HepG2 (cell line): ENCODE data around the gene PRICKLE2. TPM values are rescaled to one million over a fixed set of nuclear protein-coding genes. Genes with fewer than 3 reads are reported as not detected.

ENCODE experiments used
- ATAC-seq: fragments of 200-7000 bp; cut with Tn5 transposase; 3 replicates; pipeline ENCODE4 v1.9.1; 2020; ENCODE audit warnings: mild to moderate bottlenecking, moderate library complexity
- BruUV-seq: library from RNA; stranded (reverse); fragments of 400-500 nt; replicated peaks from 2 replicates; lab custom pipeline; 2021; lab: Mats Ljungman, UMichigan
- CTCF ChIA-PET: fragments of 300-600 bp; formaldehyde crosslinking; extraction: SDS; loops from one replicate; lab custom pipeline; 2021; ENCODE audit warnings: low total read pairs, inconsistent platforms, low intra/inter-chr PET ratio; lab: Yijun Ruan, JAX
- POLR2A ChIA-PET: fragments of 350-600 bp; sonication (Branson Sonifier 250); formaldehyde crosslinking; loops from one replicate; lab custom pipeline; 2020; ENCODE audit warnings: antibody characterized with exemption, inconsistent platforms; lab: Yijun Ruan, JAX
- DNase-seq: peaks from one replicate; pipeline ENCODE4 v3.0.0-alpha.2; 2015; ENCODE audit warnings: low spot score
- FAIRE-seq: peaks from 3 replicates; lab custom pipeline; 2011; peaks lifted over from hg19 to GRCh38; lab: Jason Lieb, UNC
- H2AFZ ChIP-seq: one replicate; pipeline ENCODE4 v1.6.1; 2011; ENCODE audit warnings: low read length, inconsistent platforms
- H3K27ac ChIP-seq: fragments of 300-600 bp; 3 replicates; pipeline ENCODE4 v1.8.0; 2011; ENCODE audit warnings: mixed run types, mild to moderate bottlenecking, mixed read lengths, low read length, inconsistent platforms; ENCODE audit not compliant: insufficient read depth; ENCODE audit errors: extremely low read length
- H3K27me3 ChIP-seq, 2 experiments: fragments of 200-600 bp in 1 of 2; 2 replicates in 1 of 2; 3 replicates in 1 of 2; pipeline versions ENCODE4 v1.6.0 to v1.8.0; 2011; ENCODE audit warnings: low read length in 2 of 2, mild to moderate bottlenecking in 2 of 2, moderate library complexity in 2 of 2, inconsistent platforms in 1 of 2; ENCODE audit not compliant: insufficient read depth in 2 of 2, control insufficient read depth in 1 of 2
- H3K36me3 ChIP-seq, 2 experiments: fragments of 200-600 bp in 1 of 2; replicated peaks in 1 of 2; 2 replicates in 1 of 2; 3 replicates in 1 of 2; pipeline versions ENCODE4 v1.5.1 to v1.8.0; 2011; ENCODE audit warnings: low read length in 2 of 2, inconsistent platforms in 1 of 2; ENCODE audit not compliant: insufficient read depth in 2 of 2, control insufficient read depth in 1 of 2
- H3K4me1 ChIP-seq: 2 replicates; pipeline ENCODE4 v1.5.1; 2012; ENCODE audit warnings: low read length, inconsistent platforms; ENCODE audit not compliant: insufficient read depth
- H3K4me2 ChIP-seq: 2 replicates; pipeline ENCODE4 v1.6.0; 2011; ENCODE audit warnings: low read depth, low read length, inconsistent platforms
- H3K4me3 ChIP-seq, 3 experiments: fragments of 200-600 bp in 1 of 3; sonication (generic), shearing (Covaris generic) in 1 of 3; replicated peaks in 1 of 3; 2 replicates each; pipeline ENCODE4 v1.5.1; 2011 to 2016; ENCODE audit warnings: low read length in 3 of 3, inconsistent platforms in 2 of 3, low read depth in 2 of 3, mild to moderate bottlenecking in 2 of 3, control low read depth in 1 of 3, mixed read lengths in 1 of 3; ENCODE audit not compliant: insufficient read depth in 1 of 3
- H3K79me2 ChIP-seq: one replicate; pipeline ENCODE4 v1.6.1; 2011; ENCODE audit warnings: low read length, inconsistent platforms; ENCODE audit not compliant: insufficient read depth
- H3K9ac ChIP-seq: 2 replicates; pipeline ENCODE4 v1.6.0; 2011; ENCODE audit warnings: mild to moderate bottlenecking, low read depth, low read length, inconsistent platforms; ENCODE audit not compliant: insufficient read depth
- H3K9me3 ChIP-seq: 2 replicates; pipeline ENCODE4 v1.5.1; 2012; ENCODE audit warnings: mild to moderate bottlenecking, low read length
- H4K20me1 ChIP-seq: 2 replicates; pipeline ENCODE4 v1.6.0; 2011; ENCODE audit warnings: inconsistent platforms, mild to moderate bottlenecking, low read length, moderate library complexity; ENCODE audit not compliant: insufficient read depth
- ZNF746 ChIP-seq: sonication (generic); formaldehyde crosslinking; IDR thresholded peaks from 2 replicates; pipeline ENCODE4 v1.8.0; 2022; ENCODE audit warnings: mild to moderate bottlenecking, missing genetic modification reagents
- WGBS: methylation state at CpG from one replicate; pipeline ENCODE4 v1.1.6; 2017; ENCODE audit warnings: low lambda C conversion rate; 5-methylcytosine and 5-hydroxymethylcytosine counted together
- in situ Hi-C: cut with HindIII; loops from 2 replicates; pipeline ENCODE4 v1.10.0; 2017; ENCODE audit warnings: low pct_unique_long_range_greater_than_20kb; ENCODE audit not compliant: extremely low pct_ligation_motif_present
- intact Hi-C: fragments of 100-400 bp; cut with micrococcal nuclease; formaldehyde crosslinking; loops from one replicate; pipeline ENCODE4 v1.10.0; 2022; ENCODE audit not compliant: unreplicated experiment
- polyA plus RNA-seq, 8 experiments: library from polyadenylated mRNA; depleted of rRNA in 3 of 8; stranded (reverse) in 7 of 8; unstranded in 1 of 8; fragments of >200 nt; fragmentation: Illumina TruSeq in 4 of 8; extraction: Trizol in 4 of 8; gene quantifications; 2 replicates each; pipeline versions ENCODE4 v1.2.1 to v1.2.3, GENCODE V29; 2011 to 2016; ENCODE audit warnings: low read depth in 4 of 8, missing spikeins in 1 of 8, mixed read lengths in 1 of 8; ENCODE audit not compliant: insufficient read depth in 1 of 8
- total RNA-seq, 5 experiments: library from RNA; depleted of rRNA; stranded (reverse); fragments of >200 nt; fragmentation: Illumina TruSeq; extraction: Trizol; gene quantifications; 2 replicates each; pipeline ENCODE4 v1.2.3, GENCODE V29; 2016; ENCODE audit warnings: low read depth in 1 of 5
- TF ChIP-seq, protein P1 (sequence below): sonication (generic); formaldehyde crosslinking; IDR thresholded peaks from one replicate; pipeline ENCODE4 v1.5.1; 2020; ENCODE audit warnings: mild to moderate bottlenecking, missing genetic modification reagents; ENCODE audit errors: not compliant biosample characterization

Gene PRICKLE2
- total and polyA plus RNA-seq, 2 of the 13 experiments (the other 11 are each of a cell fraction or from before 2014, with no cell fraction given) = 0.01 to 0.07 TPM

- FAIRE-seq (no peak), DNase-seq (no peak), ATAC-seq (no peak)
- ChIA-PET POLR2A (no interaction called here), CTCF (no interaction called here)
- H3K9me3 ChIP-seq = no peaks in the 10 kb centered on the region
- H3K4me1 ChIP-seq = no peaks in the 10 kb centered on the region
- no peak for TF ChIP-seq ZNF746 (CRISPR knock-in tag)
- TF ChIP-seq, protein P1, sequence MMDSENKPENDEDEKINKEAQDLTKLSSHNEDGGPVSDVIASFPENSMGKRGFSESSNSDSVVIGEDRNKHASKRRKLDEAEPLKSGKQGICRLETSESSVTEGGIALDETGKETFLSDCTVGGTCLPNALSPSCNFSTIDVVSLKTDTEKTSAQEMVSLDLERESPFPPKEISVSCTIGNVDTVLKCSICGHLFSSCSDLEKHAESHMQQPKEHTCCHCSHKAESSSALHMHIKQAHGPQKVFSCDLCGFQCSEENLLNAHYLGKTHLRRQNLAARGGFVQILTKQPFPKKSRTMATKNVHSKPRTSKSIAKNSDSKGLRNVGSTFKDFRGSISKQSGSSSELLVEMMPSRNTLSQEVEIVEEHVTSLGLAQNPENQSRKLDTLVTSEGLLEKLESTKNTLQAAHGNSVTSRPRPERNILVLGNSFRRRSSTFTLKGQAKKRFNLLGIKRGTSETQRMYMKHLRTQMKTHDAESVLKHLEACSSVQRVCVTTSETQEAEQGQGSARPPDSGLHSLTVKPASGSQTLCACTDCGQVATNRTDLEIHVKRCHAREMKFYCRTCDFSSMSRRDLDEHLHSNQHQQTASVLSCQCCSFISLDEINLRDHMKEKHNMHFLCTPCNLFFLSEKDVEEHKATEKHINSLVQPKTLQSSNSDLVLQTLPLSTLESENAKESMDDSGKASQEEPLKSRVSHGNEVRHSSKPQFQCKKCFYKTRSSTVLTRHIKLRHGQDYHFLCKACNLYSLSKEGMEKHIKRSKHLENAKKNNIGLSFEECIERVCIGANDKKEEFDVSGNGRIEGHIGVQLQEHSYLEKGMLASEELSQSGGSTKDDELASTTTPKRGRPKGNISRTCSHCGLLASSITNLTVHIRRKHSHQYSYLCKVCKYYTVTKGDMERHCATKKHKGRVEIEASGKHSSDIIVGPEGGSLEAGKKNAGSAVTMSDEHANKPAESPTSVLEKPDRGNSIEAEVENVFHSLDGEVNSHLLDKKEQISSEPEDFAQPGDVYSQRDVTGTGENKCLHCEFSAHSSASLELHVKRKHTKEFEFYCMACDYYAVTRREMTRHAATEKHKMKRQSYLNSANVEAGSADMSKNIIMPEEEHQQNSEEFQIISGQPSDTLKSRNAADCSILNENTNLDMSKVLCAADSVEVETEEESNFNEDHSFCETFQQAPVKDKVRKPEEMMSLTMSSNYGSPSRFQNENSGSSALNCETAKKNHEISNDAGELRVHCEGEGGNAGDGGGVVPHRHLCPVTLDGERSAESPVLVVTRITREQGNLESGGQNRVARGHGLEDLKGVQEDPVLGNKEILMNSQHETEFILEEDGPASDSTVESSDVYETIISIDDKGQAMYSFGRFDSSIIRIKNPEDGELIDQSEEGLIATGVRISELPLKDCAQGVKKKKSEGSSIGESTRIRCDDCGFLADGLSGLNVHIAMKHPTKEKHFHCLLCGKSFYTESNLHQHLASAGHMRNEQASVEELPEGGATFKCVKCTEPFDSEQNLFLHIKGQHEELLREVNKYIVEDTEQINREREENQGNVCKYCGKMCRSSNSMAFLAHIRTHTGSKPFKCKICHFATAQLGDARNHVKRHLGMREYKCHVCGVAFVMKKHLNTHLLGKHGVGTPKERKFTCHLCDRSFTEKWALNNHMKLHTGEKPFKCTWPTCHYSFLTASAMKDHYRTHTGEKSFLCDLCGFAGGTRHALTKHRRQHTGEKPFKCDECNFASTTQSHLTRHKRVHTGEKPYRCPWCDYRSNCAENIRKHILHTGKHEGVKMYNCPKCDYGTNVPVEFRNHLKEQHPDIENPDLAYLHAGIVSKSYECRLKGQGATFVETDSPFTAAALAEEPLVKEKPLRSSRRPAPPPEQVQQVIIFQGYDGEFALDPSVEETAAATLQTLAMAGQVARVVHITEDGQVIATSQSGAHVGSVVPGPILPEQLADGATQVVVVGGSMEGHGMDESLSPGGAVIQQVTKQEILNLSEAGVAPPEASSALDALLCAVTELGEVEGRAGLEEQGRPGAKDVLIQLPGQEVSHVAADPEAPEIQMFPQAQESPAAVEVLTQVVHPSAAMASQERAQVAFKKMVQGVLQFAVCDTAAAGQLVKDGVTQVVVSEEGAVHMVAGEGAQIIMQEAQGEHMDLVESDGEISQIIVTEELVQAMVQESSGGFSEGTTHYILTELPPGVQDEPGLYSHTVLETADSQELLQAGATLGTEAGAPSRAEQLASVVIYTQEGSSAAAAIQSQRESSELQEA (CRISPR knock-in tag) = no peak
- in situ Hi-C loops (no loop called here), intact Hi-C loops (no loop called here)
- no peaks in the 10 kb centered on the region for H4K20me1 ChIP-seq
- no peak overlapping the region for H3K4me3 ChIP-seq
- H3K9ac ChIP-seq = no peak overlapping the region
- no peak overlapping the region for H2AFZ ChIP-seq
- no peak overlapping the region for H3K4me2 ChIP-seq
- 56% methylated on average over 1 of the region's 1 CpG for WGBS
- no peak overlapping the region for H3K27ac ChIP-seq
- H3K27me3 ChIP-seq = no peaks in the 10 kb centered on the region
- no peaks in the 10 kb centered on the region for H3K79me2 ChIP-seq
- no TSS peak for BruUV-seq
- no peaks in the 10 kb centered on the region for H3K36me3 ChIP-seq
Observed at GRCh38 chr3:64228110-64228509, 2.8 kb upstream of the PRICKLE2 start.
